ENCODE results near the gene AK5. TPM values are rescaled to one million over a fixed set of nuclear protein-coding genes. Genes with fewer than 3 reads are reported as not detected.

Gene AK5
- polyA plus RNA-seq, 3 donors = 0.34 to 0.72 (median 0.48) TPM

DNA sequence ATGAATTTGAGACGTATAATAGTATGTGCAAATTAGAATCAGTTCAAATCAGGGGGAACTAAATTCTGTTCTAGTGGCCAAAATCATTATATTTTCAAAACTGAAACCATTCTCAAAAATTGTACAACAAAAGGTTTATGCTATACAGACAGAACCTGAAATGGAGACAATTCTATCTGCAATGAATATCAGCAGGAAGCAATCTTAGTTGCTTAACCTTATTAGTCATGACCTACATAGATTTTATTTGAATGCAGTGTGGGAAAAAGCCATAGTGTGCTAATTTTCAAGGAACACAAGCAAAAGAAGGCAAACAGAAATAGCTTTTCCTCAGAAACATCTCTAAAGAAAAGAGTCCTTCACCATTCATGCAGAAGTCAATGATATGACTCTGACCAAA is 6.5 kb downstream of the AK5 start:
- peak in 1 of 3 donors; percentile 22 for DNase-seq
- Histone ChIP-seq H3K9me3 (replicated peaks in 1 of 2; ENCODE audit: control insufficient read depth in 1 of 2, insufficient read depth in 1 of 2, low read length in 2 of 2) (no peaks in the 10 kb centered on the region), H3K27ac (ENCODE audit: low read depth in 1 of 2, low read length in 2 of 2) (no peak overlapping the region), H3K79me2 (ENCODE audit: insufficient read depth, low read length) (no peaks in the 10 kb centered on the region), H3K27me3 (ENCODE audit: control insufficient read depth in 2 of 2, insufficient read depth in 2 of 2, low read length in 2 of 2) (peaks cover 27 to 44% of the 10 kb centered on the region in 2 donors), H3K4me3 (replicated peaks in 1 of 3; ENCODE audit: low read depth in 2 of 3, low read length in 3 of 3) (no peak overlapping the region), H3K9ac (ENCODE audit: insufficient read depth, low read length, poor library complexity, severe bottlenecking) (no peak overlapping the region), H3K36me3 (replicated peaks in 1 of 2; ENCODE audit: control insufficient read depth in 1 of 2, insufficient read depth in 2 of 2, low read length in 2 of 2) (no peaks in the 10 kb centered on the region), H4K20me1 (ENCODE audit: insufficient read depth, low read length) (no peaks in the 10 kb centered on the region), H3K4me2 (replicated peaks; ENCODE audit: extremely low read depth, low read length, poor library complexity, severe bottlenecking) (no peak overlapping the region), H2AFZ (ENCODE audit: insufficient read depth, low read depth, low read length, poor library complexity, severe bottlenecking) (no peak overlapping the region), H3K4me1 (ENCODE audit: control insufficient read depth in 1 of 2, insufficient read depth in 2 of 2, low read length in 2 of 2) (peaks cover 2 to 8% of the 10 kb centered on the region in 2 donors)
- intact Hi-C loops (cut with micrococcal nuclease) = no loop called here
- H3K9me3 Mint-ChIP-seq = peaks cover 0 to 6% (median 2%) of the 10 kb centered on the region in 7 donors
- no peak overlapping the region for H3K27ac Mint-ChIP-seq
- TF ChIP-seq, protein P1, sequence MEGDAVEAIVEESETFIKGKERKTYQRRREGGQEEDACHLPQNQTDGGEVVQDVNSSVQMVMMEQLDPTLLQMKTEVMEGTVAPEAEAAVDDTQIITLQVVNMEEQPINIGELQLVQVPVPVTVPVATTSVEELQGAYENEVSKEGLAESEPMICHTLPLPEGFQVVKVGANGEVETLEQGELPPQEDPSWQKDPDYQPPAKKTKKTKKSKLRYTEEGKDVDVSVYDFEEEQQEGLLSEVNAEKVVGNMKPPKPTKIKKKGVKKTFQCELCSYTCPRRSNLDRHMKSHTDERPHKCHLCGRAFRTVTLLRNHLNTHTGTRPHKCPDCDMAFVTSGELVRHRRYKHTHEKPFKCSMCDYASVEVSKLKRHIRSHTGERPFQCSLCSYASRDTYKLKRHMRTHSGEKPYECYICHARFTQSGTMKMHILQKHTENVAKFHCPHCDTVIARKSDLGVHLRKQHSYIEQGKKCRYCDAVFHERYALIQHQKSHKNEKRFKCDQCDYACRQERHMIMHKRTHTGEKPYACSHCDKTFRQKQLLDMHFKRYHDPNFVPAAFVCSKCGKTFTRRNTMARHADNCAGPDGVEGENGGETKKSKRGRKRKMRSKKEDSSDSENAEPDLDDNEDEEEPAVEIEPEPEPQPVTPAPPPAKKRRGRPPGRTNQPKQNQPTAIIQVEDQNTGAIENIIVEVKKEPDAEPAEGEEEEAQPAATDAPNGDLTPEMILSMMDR (IDR thresholded peaks at IDR 0.05) = no peak
- H3K36me3 Mint-ChIP-seq = peaks cover 0 to 8% of the 10 kb centered on the region in 2 donors
- H3K4me1 Mint-ChIP-seq = peaks cover 15% of the 10 kb centered on the region
- H3K4me3 Mint-ChIP-seq = peak overlapping the region in 1 of 2 donors; percentile 33
- H3K27me3 Mint-ChIP-seq (ENCODE audit: low read depth in 3 of 3) = peaks cover 30 to 42% (median 32%) of the 10 kb centered on the region in 3 donors
- WGBS (ENCODE audit: insufficient coverage) = no CpG with 5 or more reads among the region's 1 CpG

DNA sequence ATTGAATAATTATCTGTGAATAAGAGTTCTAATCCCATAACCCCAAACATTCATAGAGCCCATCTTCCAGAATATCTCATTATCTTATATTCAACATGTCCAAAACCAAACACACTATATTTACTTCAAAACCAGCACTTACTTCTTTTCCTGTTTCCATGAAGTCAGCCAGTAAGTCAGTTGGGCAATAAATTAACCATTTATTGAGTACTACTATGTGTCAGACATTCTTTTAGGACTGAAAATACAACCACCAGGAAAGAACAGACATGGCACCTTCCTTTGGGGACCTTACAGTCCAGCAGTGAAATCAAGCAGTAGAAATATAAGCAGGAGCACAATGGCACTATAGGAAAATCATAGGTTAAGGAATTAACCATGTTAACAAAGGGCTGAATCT is 8.8 kb downstream of the AK5 start:
- Histone ChIP-seq H3K27me3 (ENCODE audit: control insufficient read depth in 2 of 2, insufficient read depth in 2 of 2, low read length in 2 of 2) (peaks cover 6 to 21% of the 10 kb centered on the region in 2 donors), H3K4me3 (replicated peaks in 1 of 3; ENCODE audit: low read depth in 2 of 3, low read length in 3 of 3) (no peak overlapping the region), H3K9me3 (replicated peaks in 1 of 2; ENCODE audit: control insufficient read depth in 1 of 2, insufficient read depth in 1 of 2, low read length in 2 of 2) (no peaks in the 10 kb centered on the region), H3K9ac (ENCODE audit: insufficient read depth, low read length, poor library complexity, severe bottlenecking) (no peak overlapping the region), H3K4me2 (replicated peaks; ENCODE audit: extremely low read depth, low read length, poor library complexity, severe bottlenecking) (no peak overlapping the region), H3K79me2 (ENCODE audit: insufficient read depth, low read length) (no peaks in the 10 kb centered on the region), H3K4me1 (ENCODE audit: control insufficient read depth in 1 of 2, insufficient read depth in 2 of 2, low read length in 2 of 2) (peaks cover 0 to 8% of the 10 kb centered on the region in 2 donors), H3K36me3 (replicated peaks in 1 of 2; ENCODE audit: control insufficient read depth in 1 of 2, insufficient read depth in 2 of 2, low read length in 2 of 2) (no peaks in the 10 kb centered on the region), H3K27ac (ENCODE audit: low read depth in 1 of 2, low read length in 2 of 2) (no peak overlapping the region), H2AFZ (ENCODE audit: insufficient read depth, low read depth, low read length, poor library complexity, severe bottlenecking) (no peak overlapping the region), H4K20me1 (ENCODE audit: insufficient read depth, low read length) (no peaks in the 10 kb centered on the region)
- peaks cover 12 to 20% (median 13%) of the 10 kb centered on the region in 3 donors for H3K27me3 Mint-ChIP-seq (ENCODE audit: low read depth in 3 of 3)
- no peaks in the 10 kb centered on the region for H3K36me3 Mint-ChIP-seq
- peaks cover 0 to 6% (median 2%) of the 10 kb centered on the region in 7 donors for H3K9me3 Mint-ChIP-seq
- TF ChIP-seq, protein P1 (IDR thresholded peaks at IDR 0.05) = no peak
- DNase-seq = no peak
- H3K4me1 Mint-ChIP-seq = peaks cover 12% of the 10 kb centered on the region
- intact Hi-C loops (cut with micrococcal nuclease) = no loop called here
- H3K27ac Mint-ChIP-seq = no peak overlapping the region
- H3K4me3 Mint-ChIP-seq = no peak overlapping the region
